Natural killer cell (primary cell): ENCODE data around the gene MARCO. TPM values are rescaled to one million over a fixed set of nuclear protein-coding genes. Genes with fewer than 3 reads are reported as not detected.

ENCODE experiments used
- ATAC-seq, 3 donors: fragments of 150-1000 bp in 2 of 3; fragments of 200-7000 bp in 1 of 3; cut with Tn5 transposase; 1 replicate in 1 of 3; 2 replicates in 2 of 3; pipeline ENCODE4 v1.10.0; 2021; ENCODE audit warnings: mild to moderate bottlenecking in 2 of 3, moderate library complexity in 2 of 3
- DNase-seq, 2 donors: peaks; one replicate each; pipeline versions ENCODE4 v3.0.0 to v3.0.0-alpha.2; 2013 to 2021; ENCODE audit warnings: mixed read lengths in 1 of 2
- H3K27ac ChIP-seq: one replicate; pipeline ENCODE4 v1.5.1; 2013; ENCODE audit warnings: mild to moderate bottlenecking, low read length
- H3K27me3 ChIP-seq: one replicate; pipeline ENCODE4 v1.6.1; 2013; ENCODE audit warnings: low read length; ENCODE audit not compliant: control insufficient read depth, insufficient read depth
- H3K36me3 ChIP-seq: one replicate; pipeline ENCODE4 v1.6.1; 2013; ENCODE audit warnings: low read length; ENCODE audit not compliant: control insufficient read depth, insufficient read depth
- H3K4me1 ChIP-seq: one replicate; pipeline ENCODE4 v1.6.1; 2013; ENCODE audit warnings: low read length; ENCODE audit not compliant: control insufficient read depth, insufficient read depth
- H3K4me3 ChIP-seq: one replicate; pipeline ENCODE4 v1.5.1; 2013; ENCODE audit warnings: low read length
- H3K9me3 ChIP-seq: one replicate; pipeline ENCODE4 v1.6.1; 2013; ENCODE audit warnings: low read length; ENCODE audit not compliant: control insufficient read depth, insufficient read depth
- H3K27ac Mint-ChIP-seq, 2 donors: one replicate each; pipeline ENCODE4 v1.8.0; 2022; ENCODE audit warnings: mild to moderate bottlenecking in 2 of 2, mixed read lengths in 2 of 2, moderate library complexity in 1 of 2
- H3K27me3 Mint-ChIP-seq, 2 donors: one replicate each; pipeline ENCODE4 v1.8.0; 2022; ENCODE audit warnings: low read depth in 2 of 2, mixed read lengths in 2 of 2
- H3K36me3 Mint-ChIP-seq: one replicate; pipeline ENCODE4 v1.8.0; 2022; ENCODE audit warnings: mixed read lengths
- H3K4me1 Mint-ChIP-seq, 2 donors: one replicate each; pipeline ENCODE4 v1.8.0; 2022; ENCODE audit warnings: mixed read lengths in 2 of 2
- H3K4me3 Mint-ChIP-seq: one replicate; pipeline ENCODE4 v1.8.0; 2022; ENCODE audit warnings: mild to moderate bottlenecking, moderate library complexity, mixed read lengths
- H3K9me3 Mint-ChIP-seq, 2 donors: one replicate each; pipeline ENCODE4 v1.8.0; 2022; ENCODE audit warnings: mixed read lengths in 2 of 2
- WGBS: methylation state at CpG from one replicate; pipeline ENCODE4 v1.1.7; 2013; ENCODE audit warnings: missing lambda C conversion rate; ENCODE audit not compliant: insufficient coverage; 5-methylcytosine and 5-hydroxymethylcytosine counted together
- intact Hi-C: fragments of 100-400 bp; cut with micrococcal nuclease; formaldehyde crosslinking; loops from one replicate; pipeline ENCODE4 v1.14.2; 2022
- total RNA-seq, 4 donors: library from RNA; stranded (reverse); fragments of 120-200 nt in 1 of 4; gene quantifications; one replicate each; pipeline versions ENCODE4 v1.2.3 to v1.2.4, GENCODE V29; 2013 to 2022
- TF ChIP-seq, protein P1 (sequence below): fragments of 200-600 bp; IDR thresholded peaks from one replicate; pipeline ENCODE4 v1.8.0; 2022; ENCODE audit warnings: antibody characterized with exemption

The MARCO gene
- total RNA-seq, 3 donors from 2014 or later (not counting 1 experiment from before 2014, with no cell fraction given) = 0.38 to 0.75 TPM; not detected in 1

DNA sequence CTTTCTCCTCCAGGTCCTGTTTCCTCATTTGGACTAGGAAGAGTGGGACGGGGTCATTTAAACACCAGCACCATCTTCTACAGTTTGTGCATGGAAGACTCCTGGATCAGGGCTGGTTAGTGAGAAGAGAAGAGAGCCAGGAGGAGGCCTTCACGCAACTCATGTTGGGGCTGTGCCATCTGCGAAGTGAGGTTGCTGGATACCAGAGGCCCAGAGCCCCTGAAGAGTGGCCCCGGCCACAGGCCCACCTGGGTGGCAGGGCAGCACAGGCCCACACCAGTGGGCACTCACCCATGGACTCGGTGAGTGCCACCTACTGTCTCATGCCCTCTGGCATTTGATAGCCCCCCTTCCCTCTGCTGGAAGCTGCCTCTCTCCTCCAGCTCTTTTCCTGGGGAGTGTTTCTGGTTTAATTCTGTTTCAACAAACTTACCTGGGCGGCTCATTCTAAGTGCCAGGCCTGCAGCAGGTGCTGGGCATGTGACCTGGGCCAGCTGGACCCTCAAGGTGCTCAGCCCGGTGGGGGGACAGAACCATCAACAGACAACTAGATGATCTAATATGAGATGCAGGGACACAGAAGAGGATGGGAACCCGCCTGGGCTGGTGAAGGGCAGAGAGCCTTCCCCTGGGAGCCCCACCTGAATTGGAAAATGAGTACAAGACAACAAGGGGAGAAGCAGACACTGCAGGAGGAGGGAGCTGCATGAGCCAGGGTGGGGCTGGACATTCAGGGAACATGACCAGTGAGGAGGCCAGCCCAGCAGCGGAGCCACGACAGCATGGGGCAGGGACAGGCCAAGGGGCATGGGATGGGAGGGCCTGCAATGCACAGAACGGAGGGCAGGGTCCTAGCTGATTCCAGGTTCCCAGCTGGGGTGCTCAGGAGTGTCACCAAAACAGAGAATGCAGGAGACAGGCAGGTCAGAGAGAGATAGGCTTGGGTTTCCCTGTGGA lies 70.6 kb downstream of the MARCO start:
- WGBS = 91% methylated on average over 10 of the region's 11 CpGs
- H3K27me3 ChIP-seq = peaks cover 5% of the 10 kb centered on the region
- peaks cover 0 to 5% of the 10 kb centered on the region in 2 donors for H3K4me1 Mint-ChIP-seq
- no peaks in the 10 kb centered on the region for H3K36me3 Mint-ChIP-seq
- no peak overlapping the region for H3K27ac ChIP-seq
- intact Hi-C loops = no loop called here
- no peaks in the 10 kb centered on the region for H3K4me1 ChIP-seq
- H3K4me3 Mint-ChIP-seq = no peak overlapping the region
- H3K27me3 Mint-ChIP-seq = peaks cover 25 to 40% of the 10 kb centered on the region in 2 donors
- ATAC-seq (no peak), DNase-seq (no peak)
- no peaks in the 10 kb centered on the region for H3K9me3 Mint-ChIP-seq
- no peak overlapping the region for H3K4me3 ChIP-seq
- H3K36me3 ChIP-seq = no peaks in the 10 kb centered on the region
- no peaks in the 10 kb centered on the region for H3K9me3 ChIP-seq
- TF ChIP-seq, protein P1, sequence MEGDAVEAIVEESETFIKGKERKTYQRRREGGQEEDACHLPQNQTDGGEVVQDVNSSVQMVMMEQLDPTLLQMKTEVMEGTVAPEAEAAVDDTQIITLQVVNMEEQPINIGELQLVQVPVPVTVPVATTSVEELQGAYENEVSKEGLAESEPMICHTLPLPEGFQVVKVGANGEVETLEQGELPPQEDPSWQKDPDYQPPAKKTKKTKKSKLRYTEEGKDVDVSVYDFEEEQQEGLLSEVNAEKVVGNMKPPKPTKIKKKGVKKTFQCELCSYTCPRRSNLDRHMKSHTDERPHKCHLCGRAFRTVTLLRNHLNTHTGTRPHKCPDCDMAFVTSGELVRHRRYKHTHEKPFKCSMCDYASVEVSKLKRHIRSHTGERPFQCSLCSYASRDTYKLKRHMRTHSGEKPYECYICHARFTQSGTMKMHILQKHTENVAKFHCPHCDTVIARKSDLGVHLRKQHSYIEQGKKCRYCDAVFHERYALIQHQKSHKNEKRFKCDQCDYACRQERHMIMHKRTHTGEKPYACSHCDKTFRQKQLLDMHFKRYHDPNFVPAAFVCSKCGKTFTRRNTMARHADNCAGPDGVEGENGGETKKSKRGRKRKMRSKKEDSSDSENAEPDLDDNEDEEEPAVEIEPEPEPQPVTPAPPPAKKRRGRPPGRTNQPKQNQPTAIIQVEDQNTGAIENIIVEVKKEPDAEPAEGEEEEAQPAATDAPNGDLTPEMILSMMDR = no peak
- no peak overlapping the region for H3K27ac Mint-ChIP-seq

DNA sequence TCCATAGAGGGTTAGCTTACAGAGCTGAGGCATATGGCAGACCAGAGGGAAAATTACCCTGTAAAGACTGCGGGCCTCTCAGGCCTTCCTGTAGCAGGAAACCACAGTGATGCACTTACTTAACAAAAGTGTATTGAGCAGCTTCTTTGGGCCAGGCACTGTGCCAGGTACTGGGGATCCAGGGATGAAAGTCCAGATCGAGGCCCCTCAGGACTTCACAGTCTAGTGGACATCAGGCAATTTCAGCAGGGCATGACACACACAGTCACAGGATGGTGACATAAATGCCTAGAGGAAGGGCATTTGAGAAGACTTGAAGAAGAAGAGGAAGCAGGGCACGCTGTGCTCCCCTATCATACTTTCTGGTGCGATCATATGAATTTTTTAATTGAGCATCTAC lies 71.7 kb downstream of the MARCO start:
- Mint-ChIP-seq H3K4me1 (peaks cover 0 to 5% of the 10 kb centered on the region in 2 donors), H3K27me3 (peaks cover 25 to 42% of the 10 kb centered on the region in 2 donors), H3K36me3 (no peaks in the 10 kb centered on the region), H3K27ac (no peak overlapping the region), H3K4me3 (no peak overlapping the region), H3K9me3 (no peaks in the 10 kb centered on the region)
- ATAC-seq (no peak), DNase-seq (no peak)
- no peaks in the 10 kb centered on the region for H3K36me3 ChIP-seq
- no peak overlapping the region for H3K27ac ChIP-seq
- H3K4me1 ChIP-seq = no peaks in the 10 kb centered on the region
- H3K4me3 ChIP-seq = no peak overlapping the region
- H3K9me3 ChIP-seq = no peaks in the 10 kb centered on the region
- peaks cover 5% of the 10 kb centered on the region for H3K27me3 ChIP-seq
- intact Hi-C loops = no loop called here
- 43% methylated on average over 3 of the region's 4 CpGs for WGBS
- TF ChIP-seq, protein P1 = no peak

DNA sequence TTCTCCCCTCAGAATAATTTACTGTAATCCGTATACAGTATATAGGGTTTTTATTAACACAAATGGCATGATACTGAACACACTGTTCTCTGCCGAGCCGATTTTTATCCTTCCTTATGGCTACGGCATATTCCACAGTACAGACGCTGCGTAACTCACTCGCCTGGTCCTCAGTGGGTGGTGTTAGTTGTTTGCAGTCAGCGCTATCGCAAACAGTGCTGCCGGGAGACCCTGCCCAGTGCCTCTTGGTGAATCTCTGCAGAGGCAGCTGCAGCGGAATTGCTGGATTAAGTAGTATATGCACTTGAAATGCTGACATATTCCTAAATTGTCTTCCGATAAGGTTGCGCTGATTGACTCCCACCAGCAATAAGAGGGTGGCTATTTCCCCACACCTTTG lies 73.9 kb downstream of the MARCO start:
- DNase-seq (no peak), ATAC-seq (no peak)
- H3K4me3 ChIP-seq = no peak overlapping the region
- Mint-ChIP-seq H3K4me3 (no peak overlapping the region), H3K27ac (no peak overlapping the region), H3K9me3 (no peaks in the 10 kb centered on the region), H3K36me3 (no peaks in the 10 kb centered on the region), H3K4me1 (peaks cover 0 to 5% of the 10 kb centered on the region in 2 donors), H3K27me3 (peaks cover 16 to 31% of the 10 kb centered on the region in 2 donors)
- intact Hi-C loops = no loop called here
- no peaks in the 10 kb centered on the region for H3K9me3 ChIP-seq
- no peaks in the 10 kb centered on the region for H3K4me1 ChIP-seq
- H3K36me3 ChIP-seq = no peaks in the 10 kb centered on the region
- TF ChIP-seq, protein P1 = no peak
- H3K27me3 ChIP-seq = peaks cover 5% of the 10 kb centered on the region
- H3K27ac ChIP-seq = no peak overlapping the region
- 81% methylated on average over 11 of the region's 13 CpGs for WGBS
